ENCODE measurements around the gene THTPA.

THTPA gene

DNA sequence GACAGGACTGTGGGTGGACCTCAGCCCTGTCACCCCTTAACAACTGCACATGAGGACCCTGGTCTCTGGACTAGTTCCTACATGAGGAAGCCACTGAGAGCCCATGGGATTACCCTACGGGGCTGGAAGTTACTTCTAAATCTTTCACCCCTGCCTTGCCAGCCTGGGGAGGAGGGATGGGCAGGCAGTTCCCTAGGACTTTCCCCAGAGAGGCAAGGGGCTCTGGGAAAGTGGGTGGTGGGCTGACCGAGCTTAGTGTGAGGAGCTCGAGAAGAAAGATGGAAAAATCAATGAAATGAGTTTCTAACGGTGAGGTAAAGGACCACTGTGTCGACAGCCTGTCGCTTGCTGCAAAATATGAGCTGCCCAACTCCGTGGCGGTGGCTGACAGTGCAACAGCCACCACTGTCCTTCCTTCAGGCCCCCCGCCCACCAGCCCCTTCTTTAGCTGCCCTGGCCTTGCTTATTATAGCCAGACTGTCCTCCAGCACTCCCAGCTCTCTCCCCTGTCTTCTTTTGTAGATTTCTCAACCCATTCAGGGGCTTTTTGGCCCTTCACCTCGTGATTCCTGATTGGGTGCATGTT lies 9.5 kb upstream of the THTPA start:
- in situ Hi-C loops (cut with MboI; ENCODE audit: low sequenced_read_pairs, unreplicated experiment): loop anchor here (10.0 kb wide), 1 partner anchor 62 kb away; no protein-coding TSS in a partner anchor
- no peak for DNase-seq (ENCODE audit: low spot score)
- TF ChIP-seq, protein P1, sequence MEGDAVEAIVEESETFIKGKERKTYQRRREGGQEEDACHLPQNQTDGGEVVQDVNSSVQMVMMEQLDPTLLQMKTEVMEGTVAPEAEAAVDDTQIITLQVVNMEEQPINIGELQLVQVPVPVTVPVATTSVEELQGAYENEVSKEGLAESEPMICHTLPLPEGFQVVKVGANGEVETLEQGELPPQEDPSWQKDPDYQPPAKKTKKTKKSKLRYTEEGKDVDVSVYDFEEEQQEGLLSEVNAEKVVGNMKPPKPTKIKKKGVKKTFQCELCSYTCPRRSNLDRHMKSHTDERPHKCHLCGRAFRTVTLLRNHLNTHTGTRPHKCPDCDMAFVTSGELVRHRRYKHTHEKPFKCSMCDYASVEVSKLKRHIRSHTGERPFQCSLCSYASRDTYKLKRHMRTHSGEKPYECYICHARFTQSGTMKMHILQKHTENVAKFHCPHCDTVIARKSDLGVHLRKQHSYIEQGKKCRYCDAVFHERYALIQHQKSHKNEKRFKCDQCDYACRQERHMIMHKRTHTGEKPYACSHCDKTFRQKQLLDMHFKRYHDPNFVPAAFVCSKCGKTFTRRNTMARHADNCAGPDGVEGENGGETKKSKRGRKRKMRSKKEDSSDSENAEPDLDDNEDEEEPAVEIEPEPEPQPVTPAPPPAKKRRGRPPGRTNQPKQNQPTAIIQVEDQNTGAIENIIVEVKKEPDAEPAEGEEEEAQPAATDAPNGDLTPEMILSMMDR (IDR thresholded peaks at IDR 0.05; ENCODE audit: borderline replicate concordance, control extremely low read depth, extremely low read depth, insufficient read depth, missing control alignments): no peak

DNA sequence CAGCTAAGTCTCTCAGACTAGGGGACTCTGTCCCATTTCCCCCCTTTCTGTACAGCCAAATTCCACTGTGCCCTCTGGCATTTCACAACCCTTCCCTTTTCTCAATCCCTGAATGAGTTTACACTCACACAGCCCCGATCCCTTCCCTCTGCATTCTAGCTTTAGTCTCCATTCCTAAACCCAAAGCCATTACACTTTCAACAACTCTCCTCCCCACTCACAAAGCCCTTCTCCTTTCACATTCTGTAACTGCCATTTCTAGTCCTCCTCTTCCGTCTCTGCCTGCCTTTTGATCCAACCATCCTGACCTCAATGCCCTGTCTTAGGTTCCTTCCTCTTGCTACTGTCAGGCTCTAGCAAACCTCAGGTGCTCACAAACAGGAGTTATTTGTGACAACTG lies 8.1 kb upstream of the THTPA start:
- in situ Hi-C loops (cut with MboI; ENCODE audit: low sequenced_read_pairs, unreplicated experiment): loop anchor here (10.0 kb wide), 1 partner anchor 63 kb away; no protein-coding TSS in a partner anchor
- TF ChIP-seq, protein P1 (IDR thresholded peaks at IDR 0.05; ENCODE audit: borderline replicate concordance, control extremely low read depth, extremely low read depth, insufficient read depth, missing control alignments): no peak
- DNase-seq (ENCODE audit: low spot score): no peak

DNA sequence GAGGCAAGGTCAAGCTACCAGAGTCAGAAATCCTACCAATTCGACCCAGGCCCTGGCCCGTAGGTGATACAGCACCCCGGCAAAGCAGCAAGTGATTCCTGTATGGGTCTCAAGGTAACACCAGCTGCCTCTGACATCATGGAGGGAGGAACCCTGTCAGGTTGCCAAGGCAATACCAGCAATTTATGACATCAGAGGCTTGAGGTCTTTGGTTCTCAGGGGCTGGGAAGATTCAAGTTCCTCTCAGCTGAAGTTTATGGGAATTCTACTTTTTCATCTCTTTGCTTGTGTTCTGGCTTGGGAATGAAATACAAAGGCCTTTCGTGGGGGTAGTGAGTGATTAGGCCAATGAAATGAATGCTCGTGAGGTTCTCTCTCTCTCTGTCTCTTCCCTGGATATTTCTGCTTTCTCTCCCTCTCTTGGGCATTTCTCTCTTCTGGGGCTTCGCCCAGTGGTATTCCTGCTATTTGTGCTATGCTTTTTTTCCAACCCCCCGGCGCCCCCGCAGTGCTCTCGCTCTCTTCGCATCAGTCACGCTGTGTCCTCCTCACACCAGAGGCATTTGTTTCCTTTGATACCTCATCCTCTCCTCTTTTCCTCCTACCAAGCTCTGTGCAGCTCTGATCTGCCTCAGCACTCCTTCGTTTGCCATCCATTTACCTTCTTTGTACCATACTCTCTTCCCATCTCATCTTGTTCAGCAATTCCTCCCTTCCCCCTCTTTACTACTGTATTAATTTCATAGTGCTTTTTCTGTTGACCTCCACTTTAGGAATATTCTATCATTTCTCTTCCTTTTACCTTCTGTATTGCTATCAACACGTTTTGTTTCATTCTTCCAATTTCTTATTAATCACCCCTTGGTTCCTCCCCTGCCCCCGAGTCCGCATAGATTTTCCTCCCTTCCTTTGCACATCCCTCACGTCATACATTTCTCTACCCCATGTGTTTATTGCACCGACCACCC lies 7.4 kb upstream of the THTPA start:
- no peak for DNase-seq (ENCODE audit: low spot score)
- in situ Hi-C loops (cut with MboI; ENCODE audit: low sequenced_read_pairs, unreplicated experiment): loop anchor here (10.0 kb wide), 1 partner anchor 64 kb away; no protein-coding TSS in a partner anchor
- TF ChIP-seq, protein P1 (IDR thresholded peaks at IDR 0.05; ENCODE audit: borderline replicate concordance, control extremely low read depth, extremely low read depth, insufficient read depth, missing control alignments): no peak

DNA sequence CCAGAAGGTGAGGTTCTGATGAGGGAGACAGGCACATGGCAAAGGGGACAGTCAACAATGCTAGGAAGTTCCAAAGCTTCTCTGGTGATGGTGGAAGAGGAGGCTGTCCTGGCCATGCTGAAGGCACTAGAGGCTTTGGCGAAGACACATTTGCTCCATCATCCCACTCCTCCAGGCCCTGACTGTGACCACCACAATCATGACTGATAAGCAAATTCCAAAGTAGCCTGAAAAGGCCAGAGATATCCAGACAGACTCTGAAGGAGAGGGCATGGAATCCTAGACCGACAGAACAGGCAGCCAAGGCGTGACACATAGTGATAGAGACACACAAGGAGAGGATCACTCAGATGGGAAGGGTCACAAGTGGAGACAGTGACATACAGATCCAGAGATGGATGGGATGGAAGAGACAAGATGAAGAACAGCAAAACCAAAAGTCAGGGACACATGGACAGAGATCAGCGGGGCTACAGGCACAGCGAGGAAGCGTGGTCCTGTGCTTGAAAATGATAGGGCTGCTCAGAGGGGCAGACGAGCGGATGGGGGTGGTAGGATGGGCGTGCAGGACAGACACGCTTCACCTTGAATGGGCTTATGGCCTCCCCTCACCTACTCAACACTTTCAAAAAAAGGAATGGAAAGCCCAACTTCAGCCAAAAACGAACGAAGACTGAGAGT lies 5.8 kb upstream of the THTPA start:
- DNase-seq (ENCODE audit: low spot score): no peak
- TF ChIP-seq, protein P1 (IDR thresholded peaks at IDR 0.05; ENCODE audit: borderline replicate concordance, control extremely low read depth, extremely low read depth, insufficient read depth, missing control alignments): no peak
- in situ Hi-C loops (cut with MboI; ENCODE audit: low sequenced_read_pairs, unreplicated experiment): no loop called here

DNA sequence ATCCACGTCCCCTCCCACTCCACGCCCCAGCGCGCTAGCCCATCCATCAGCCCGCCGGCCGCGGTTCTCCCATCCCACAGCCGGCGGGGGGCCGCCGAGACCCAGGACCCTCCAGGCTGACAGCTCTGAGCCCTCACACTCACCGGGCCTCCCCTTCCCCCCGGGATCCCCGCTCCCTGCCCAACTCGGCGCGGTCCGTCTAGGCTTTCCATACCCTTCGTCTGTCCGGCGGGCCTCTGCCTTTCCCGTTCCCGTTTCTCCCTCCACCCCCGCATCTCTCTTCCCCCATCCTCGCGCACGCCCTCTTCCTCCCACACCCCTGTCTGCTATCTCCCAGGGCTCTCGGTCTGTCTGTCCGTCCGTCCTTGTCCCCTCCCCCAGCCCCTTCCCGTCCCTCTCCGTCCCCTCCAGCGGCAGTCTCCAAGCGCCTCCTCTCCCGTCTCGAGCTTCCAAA lies 5.2 kb upstream of the THTPA start:
- TF ChIP-seq, protein P1 (IDR thresholded peaks at IDR 0.05; ENCODE audit: borderline replicate concordance, control extremely low read depth, extremely low read depth, insufficient read depth, missing control alignments): no peak
- no peak for DNase-seq (ENCODE audit: low spot score)
- in situ Hi-C loops (cut with MboI; ENCODE audit: low sequenced_read_pairs, unreplicated experiment): no loop called here

Measured in GM13976 (cell line).